ENCODE measurements around the gene MKX. TPM values are rescaled to one million over a fixed set of nuclear protein-coding genes. Genes with fewer than 3 reads are reported as not detected.
A peak's percentile ranks its signal among the peaks of the same experiment; 100 is the strongest.

The MKX gene
- polyA plus RNA-seq, 3 donors = not detected

DNA sequence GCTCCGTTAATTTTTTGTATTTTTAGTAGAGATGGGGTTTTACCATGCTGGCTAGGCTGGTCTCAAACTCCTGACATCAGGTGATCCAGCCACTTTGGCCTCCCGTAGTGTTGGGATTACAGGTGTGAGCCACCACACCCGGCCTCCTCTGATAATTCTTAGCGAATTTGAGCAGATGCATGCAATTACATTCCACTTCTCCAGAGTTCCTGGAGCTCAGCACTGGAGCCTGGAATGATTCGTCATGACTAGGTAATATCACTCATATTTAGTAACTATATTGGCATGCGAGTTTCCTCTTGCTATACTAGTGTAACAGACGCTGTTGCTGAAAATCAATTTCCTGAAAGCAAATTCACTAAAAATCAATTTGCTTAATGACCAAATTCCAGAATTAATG, 86.8 kb downstream of the MKX start:
- Mint-ChIP-seq H3K4me3 (no peak overlapping the region), H3K4me1 (peaks cover 70% of the 10 kb centered on the region), H3K36me3 (no peaks in the 10 kb centered on the region), H3K9me3 (no peaks in the 10 kb centered on the region), H3K27me3 (ENCODE audit: low read depth in 3 of 3) (peaks cover 0 to 8% (median 6%) of the 10 kb centered on the region in 3 donors), H3K27ac (no peak overlapping the region)
- DNase-seq = no peak
- no peaks in the 10 kb centered on the region for H3K9me3 ChIP-seq (replicated peaks in 1 of 2; ENCODE audit: control insufficient read depth in 1 of 2, insufficient read depth in 1 of 2, low read length in 2 of 2)
- no peaks in the 10 kb centered on the region for H4K20me1 ChIP-seq (ENCODE audit: insufficient read depth, low read length)
- H3K27me3 ChIP-seq (ENCODE audit: control insufficient read depth in 2 of 2, insufficient read depth in 2 of 2, low read length in 2 of 2) = no peaks in the 10 kb centered on the region
- WGBS (ENCODE audit: insufficient coverage) = no CpG with 5 or more reads among the region's 7 CpGs
- H3K79me2 ChIP-seq (ENCODE audit: insufficient read depth, low read length) = no peaks in the 10 kb centered on the region
- H3K4me3 ChIP-seq (replicated peaks in 1 of 3; ENCODE audit: low read depth in 2 of 3, low read length in 3 of 3) = no peak overlapping the region
- no peak overlapping the region for H3K4me2 ChIP-seq (replicated peaks; ENCODE audit: extremely low read depth, low read length, poor library complexity, severe bottlenecking)
- no peak overlapping the region for H2AFZ ChIP-seq (ENCODE audit: insufficient read depth, low read depth, low read length, poor library complexity, severe bottlenecking)
- H3K27ac ChIP-seq (ENCODE audit: low read depth in 1 of 2, low read length in 2 of 2) = no peak overlapping the region
- H3K4me1 ChIP-seq (ENCODE audit: control insufficient read depth in 1 of 2, insufficient read depth in 2 of 2, low read length in 2 of 2) = peaks cover 43 to 62% of the 10 kb centered on the region in 2 donors
- H3K36me3 ChIP-seq (replicated peaks in 1 of 2; ENCODE audit: control insufficient read depth in 1 of 2, insufficient read depth in 2 of 2, low read length in 2 of 2) = no peaks in the 10 kb centered on the region
- no peak overlapping the region for H3K9ac ChIP-seq (ENCODE audit: insufficient read depth, low read length, poor library complexity, severe bottlenecking)
- intact Hi-C loops (cut with micrococcal nuclease) = loop anchor here (5.0 kb wide), 2 partner anchors 101 to 211 kb away; no protein-coding TSS in a partner anchor
- TF ChIP-seq, protein P1, sequence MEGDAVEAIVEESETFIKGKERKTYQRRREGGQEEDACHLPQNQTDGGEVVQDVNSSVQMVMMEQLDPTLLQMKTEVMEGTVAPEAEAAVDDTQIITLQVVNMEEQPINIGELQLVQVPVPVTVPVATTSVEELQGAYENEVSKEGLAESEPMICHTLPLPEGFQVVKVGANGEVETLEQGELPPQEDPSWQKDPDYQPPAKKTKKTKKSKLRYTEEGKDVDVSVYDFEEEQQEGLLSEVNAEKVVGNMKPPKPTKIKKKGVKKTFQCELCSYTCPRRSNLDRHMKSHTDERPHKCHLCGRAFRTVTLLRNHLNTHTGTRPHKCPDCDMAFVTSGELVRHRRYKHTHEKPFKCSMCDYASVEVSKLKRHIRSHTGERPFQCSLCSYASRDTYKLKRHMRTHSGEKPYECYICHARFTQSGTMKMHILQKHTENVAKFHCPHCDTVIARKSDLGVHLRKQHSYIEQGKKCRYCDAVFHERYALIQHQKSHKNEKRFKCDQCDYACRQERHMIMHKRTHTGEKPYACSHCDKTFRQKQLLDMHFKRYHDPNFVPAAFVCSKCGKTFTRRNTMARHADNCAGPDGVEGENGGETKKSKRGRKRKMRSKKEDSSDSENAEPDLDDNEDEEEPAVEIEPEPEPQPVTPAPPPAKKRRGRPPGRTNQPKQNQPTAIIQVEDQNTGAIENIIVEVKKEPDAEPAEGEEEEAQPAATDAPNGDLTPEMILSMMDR (IDR thresholded peaks at IDR 0.05) = no peak

GRCh38 chr10:27655296-27655695, 90.3 kb downstream of the MKX start:
- Mint-ChIP-seq H3K36me3 (peaks cover 0 to 2% of the 10 kb centered on the region in 2 donors), H3K9me3 (peaks cover 0 to 3% (median 0%) of the 10 kb centered on the region in 7 donors), H3K4me1 (peaks cover 36% of the 10 kb centered on the region), H3K27me3 (ENCODE audit: low read depth in 3 of 3) (peaks cover 0 to 8% (median 7%) of the 10 kb centered on the region in 3 donors), H3K4me3 (no peak overlapping the region), H3K27ac (peak overlapping the region in 3 of 7 donors; percentile 19 to 65 (median 55))
- DNase-seq = no peak
- Histone ChIP-seq H4K20me1 (ENCODE audit: insufficient read depth, low read length) (no peaks in the 10 kb centered on the region), H3K4me1 (ENCODE audit: control insufficient read depth in 1 of 2, insufficient read depth in 2 of 2, low read length in 2 of 2) (peaks cover 8 to 27% of the 10 kb centered on the region in 2 donors), H3K9me3 (replicated peaks in 1 of 2; ENCODE audit: control insufficient read depth in 1 of 2, insufficient read depth in 1 of 2, low read length in 2 of 2) (no peaks in the 10 kb centered on the region), H2AFZ (ENCODE audit: insufficient read depth, low read depth, low read length, poor library complexity, severe bottlenecking) (no peak overlapping the region), H3K4me3 (replicated peaks in 1 of 3; ENCODE audit: low read depth in 2 of 3, low read length in 3 of 3) (no peak overlapping the region), H3K4me2 (replicated peaks; ENCODE audit: extremely low read depth, low read length, poor library complexity, severe bottlenecking) (no peak overlapping the region), H3K27ac (ENCODE audit: low read depth in 1 of 2, low read length in 2 of 2) (no peak overlapping the region), H3K9ac (ENCODE audit: insufficient read depth, low read length, poor library complexity, severe bottlenecking) (no peak overlapping the region), H3K27me3 (ENCODE audit: control insufficient read depth in 2 of 2, insufficient read depth in 2 of 2, low read length in 2 of 2) (no peaks in the 10 kb centered on the region), H3K36me3 (replicated peaks in 1 of 2; ENCODE audit: control insufficient read depth in 1 of 2, insufficient read depth in 2 of 2, low read length in 2 of 2) (no peaks in the 10 kb centered on the region), H3K79me2 (ENCODE audit: insufficient read depth, low read length) (no peaks in the 10 kb centered on the region)
- TF ChIP-seq, protein P1 (IDR thresholded peaks at IDR 0.05) = no peak
- WGBS (ENCODE audit: insufficient coverage) = 100% methylated on average over 1 of the region's 4 CpGs
- intact Hi-C loops (cut with micrococcal nuclease) = loop anchor here (5.0 kb wide), 2 partner anchors 98 to 208 kb away; no protein-coding TSS in a partner anchor
